Coronary artery (tissue), 2 donors: ENCODE results near the gene ACOX3.

Experiments
- DNase-seq: peaks from one replicate; pipeline ENCODE4 v3.0.0-alpha.2; 2017; ENCODE audit warnings: low spot score
- H3K27ac ChIP-seq, 2 donors: fragments of 200-600 bp; sonication (generic); one replicate each; pipeline ENCODE4 v1.5.1; 2016 to 2019
- H3K4me3 ChIP-seq: fragments of 200-600 bp; sonication (generic); 2 replicates; pipeline ENCODE4 v1.5.1; 2016; ENCODE audit warnings: mild to moderate bottlenecking, moderate library complexity
- CTCF ChIP-seq: fragments of 200-600 bp; sonication (generic); IDR thresholded peaks from one replicate; pipeline ENCODE4 v1.5.1; 2019; ENCODE audit warnings: antibody characterized with exemption

Gene ACOX3

DNA sequence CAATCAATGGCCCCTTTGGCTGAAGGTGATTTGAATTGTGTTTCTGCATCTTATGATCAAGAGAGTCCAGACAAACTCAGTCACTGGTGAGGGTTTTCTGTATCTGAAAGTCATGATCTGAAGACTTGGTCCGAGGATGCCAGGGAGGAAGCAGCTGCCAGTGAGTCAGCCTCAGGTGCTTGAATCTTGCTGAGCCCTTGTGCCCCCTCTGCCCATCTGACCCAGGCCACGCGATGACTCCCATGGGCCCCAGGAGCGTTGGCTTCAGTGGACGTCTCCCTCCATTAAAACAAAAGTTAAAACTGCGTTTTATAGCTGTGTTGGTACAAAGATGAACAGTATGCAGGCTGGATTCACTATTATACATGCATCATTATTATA, 109.0 kb downstream of the ACOX3 start:
- no peak overlapping the region for H3K27ac ChIP-seq

DNA sequence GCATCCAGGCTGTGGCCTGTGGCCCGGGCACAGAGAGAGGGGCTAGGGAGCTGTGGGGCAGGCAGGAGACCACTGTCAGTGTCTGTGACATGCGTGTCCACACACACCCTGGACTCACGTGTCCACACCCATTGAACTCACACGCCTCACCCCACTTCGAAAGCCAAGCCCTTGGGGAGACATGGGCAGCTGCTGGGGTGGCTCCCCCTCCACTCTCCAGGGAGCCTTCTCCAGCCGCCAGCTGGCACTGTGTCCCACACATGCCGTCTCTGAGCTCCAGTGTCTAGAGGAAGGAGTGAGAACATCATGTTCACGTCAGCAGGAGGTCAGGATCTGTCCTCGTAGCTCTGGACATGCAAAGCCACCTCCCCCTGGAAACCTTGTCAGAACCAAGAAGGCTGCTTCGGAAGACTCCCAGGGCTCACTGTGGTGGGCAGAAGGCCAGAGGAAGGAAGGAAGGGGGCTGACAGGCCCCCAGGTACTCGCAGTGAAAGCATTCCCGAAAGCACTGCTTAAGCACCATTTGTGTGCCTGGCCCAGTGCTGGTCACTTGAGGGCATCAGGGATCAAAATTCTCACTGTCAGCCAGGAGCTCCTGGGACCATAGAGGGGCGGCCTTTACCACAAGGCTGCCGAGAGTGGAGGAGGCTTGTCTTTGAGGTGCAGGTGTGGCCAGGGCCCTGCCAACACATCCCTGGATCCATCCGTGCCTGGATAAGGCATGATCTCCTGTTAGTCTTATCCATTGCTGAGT, 109.5 kb downstream of the ACOX3 start:
- no peak overlapping the region for H3K27ac ChIP-seq
- H3K4me3 ChIP-seq = no peak overlapping the region
- no peak for TF ChIP-seq CTCF
- DNase-seq = peak; percentile 74

More for the DNA sequence above, 109.0 kb downstream of the ACOX3 start:
- no peak for TF ChIP-seq CTCF
- no peak overlapping the region for H3K4me3 ChIP-seq
- DNase-seq = peak; percentile 66

DNA sequence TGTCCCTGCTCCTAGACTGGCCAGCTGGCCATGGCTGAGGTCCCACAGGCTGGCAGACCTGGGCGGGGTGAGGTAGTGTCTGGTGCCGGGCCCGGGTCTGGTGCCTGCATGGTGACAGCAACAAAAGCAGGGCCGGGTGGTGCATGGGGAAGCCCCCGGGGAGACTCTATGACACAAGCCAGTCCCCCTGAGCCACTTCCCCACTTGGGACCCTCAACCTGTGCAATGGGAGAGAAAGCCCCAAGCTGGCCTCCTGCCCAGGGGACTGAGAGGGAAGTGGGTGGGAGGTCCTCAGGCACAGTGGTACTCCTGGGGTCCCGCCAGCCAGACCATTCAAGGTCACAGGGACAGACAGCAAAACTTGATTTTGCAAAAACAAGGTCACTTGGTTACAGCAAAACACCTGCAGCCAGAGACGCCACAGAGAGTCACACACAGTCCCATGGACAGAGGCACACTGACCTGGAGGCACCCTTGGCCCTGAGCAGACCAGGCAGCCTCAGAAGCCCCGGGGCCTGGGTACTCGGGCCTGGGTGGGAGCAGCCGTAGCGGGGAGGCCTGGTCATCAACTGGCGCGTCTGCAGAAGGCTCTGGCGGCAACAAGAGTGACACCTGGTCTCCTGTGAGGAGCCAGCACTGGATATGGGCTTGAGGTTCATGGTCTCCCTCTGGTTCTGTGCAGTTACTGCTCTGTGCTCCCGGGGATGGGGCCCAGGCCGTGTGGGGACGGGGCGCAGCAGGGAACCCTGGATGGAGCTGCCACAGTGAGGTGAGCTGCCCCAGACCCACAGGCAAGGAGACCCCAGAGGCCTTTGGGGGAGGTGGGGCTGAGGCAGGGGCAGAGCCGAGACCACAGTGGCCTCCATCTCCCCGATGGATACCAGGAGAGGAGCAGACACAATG, 110.4 kb downstream of the ACOX3 start:
- Histone ChIP-seq H3K4me3 (no peak overlapping the region), H3K27ac (no peak overlapping the region)
- no peak for TF ChIP-seq CTCF
- no peak for DNase-seq

DNA sequence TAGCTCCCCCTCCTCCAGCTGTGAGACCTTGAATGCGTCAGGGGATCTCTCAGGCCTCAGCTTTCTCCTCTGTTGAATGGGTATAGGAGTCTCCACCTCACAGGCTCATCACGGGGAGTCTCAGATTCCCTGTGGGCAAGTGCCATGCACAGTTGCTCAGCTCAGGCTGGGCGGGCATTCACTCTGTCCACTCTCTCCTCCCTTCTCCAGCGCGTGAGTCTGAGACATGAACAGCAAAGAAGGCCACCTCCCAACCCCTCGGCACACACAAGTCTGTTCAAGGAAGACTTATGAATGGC, 111.0 kb downstream of the ACOX3 start:
- Histone ChIP-seq H3K27ac (no peak overlapping the region), H3K4me3 (no peak overlapping the region)
- TF ChIP-seq CTCF = no peak
- DNase-seq = no peak

DNA sequence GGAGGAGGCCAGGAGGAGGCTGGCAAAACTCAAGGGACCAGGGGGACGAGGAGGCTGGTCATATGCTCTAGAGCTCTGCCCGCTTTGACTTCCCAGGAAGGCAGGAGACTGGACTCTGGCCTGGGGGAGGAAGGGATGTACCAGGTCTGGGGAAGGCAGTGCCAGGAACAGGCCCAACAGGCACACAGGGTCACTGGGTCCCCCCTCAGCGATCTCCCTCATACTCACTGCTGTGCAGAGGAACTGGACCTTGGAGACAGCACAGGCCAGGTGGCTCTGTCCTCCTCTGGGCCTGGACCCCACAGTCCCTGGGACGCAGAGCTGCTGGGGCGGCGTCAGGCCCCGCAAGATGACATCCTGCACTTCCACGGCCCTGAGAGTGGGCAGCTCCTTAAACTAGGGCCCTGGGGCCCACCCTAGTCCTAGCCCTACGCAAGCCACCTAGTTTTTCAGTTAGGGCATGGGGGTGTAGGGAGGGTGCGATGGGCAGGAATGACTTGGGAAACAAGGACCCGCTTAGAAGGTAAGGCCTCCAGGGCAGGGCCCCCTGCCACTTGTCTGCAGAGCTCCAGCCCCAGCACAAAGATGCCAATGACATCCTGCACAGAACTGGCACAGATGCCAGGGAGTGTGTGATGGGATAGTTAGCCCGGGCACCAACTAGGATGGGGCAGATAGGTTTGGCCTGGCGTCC, 111.5 kb downstream of the ACOX3 start:
- no peak overlapping the region for H3K4me3 ChIP-seq
- DNase-seq = no peak
- H3K27ac ChIP-seq = no peak overlapping the region
- TF ChIP-seq CTCF = no peak

GRCh38 chr4:8328456-8328855, 112.1 kb downstream of the ACOX3 start:
- Histone ChIP-seq H3K27ac (no peak overlapping the region), H3K4me3 (no peak overlapping the region)
- no peak for TF ChIP-seq CTCF
- no peak for DNase-seq
